Left colon (tissue), 2 donors: ENCODE results near the gene CACNB2. TPM values are rescaled to one million over a fixed set of nuclear protein-coding genes. Genes with fewer than 3 reads are reported as not detected.

Experiments
- ATAC-seq: fragments of 200-7000 bp; cut with Tn5 transposase; one replicate; pipeline ENCODE4 v1.9.1; 2020; ENCODE audit warnings: mild to moderate bottlenecking, moderate library complexity
- DNase-seq, 2 donors: peaks; one replicate each; pipeline ENCODE4 v3.0.0-alpha.2; 2020
- intact Hi-C, 2 donors: fragments of 100-400 bp; cut with DNase I in 1 of 2; cut with micrococcal nuclease in 1 of 2; formaldehyde crosslinking; loops; one replicate each; pipeline versions ENCODE4 v1.11.2 to v1.14.0; 2022; cut with DNase I, micrococcal nuclease
- total RNA-seq, 2 donors: library from RNA; stranded (reverse); fragmentation: NEBNext Ultra II Directional; extraction: Animal tissue kit (Norgen Biotek cat#: 25700); gene quantifications; one replicate each; pipeline ENCODE4 v1.2.1, GENCODE V29; 2021
- donor health status: DM: no; HTN: no; CAD: no.
- donor health status: DM: yes; HTN: yes; CAD: no.

Gene CACNB2
- total RNA-seq, 2 donors from 2014 or later, result 13.3 to 17.9 TPM

DNA sequence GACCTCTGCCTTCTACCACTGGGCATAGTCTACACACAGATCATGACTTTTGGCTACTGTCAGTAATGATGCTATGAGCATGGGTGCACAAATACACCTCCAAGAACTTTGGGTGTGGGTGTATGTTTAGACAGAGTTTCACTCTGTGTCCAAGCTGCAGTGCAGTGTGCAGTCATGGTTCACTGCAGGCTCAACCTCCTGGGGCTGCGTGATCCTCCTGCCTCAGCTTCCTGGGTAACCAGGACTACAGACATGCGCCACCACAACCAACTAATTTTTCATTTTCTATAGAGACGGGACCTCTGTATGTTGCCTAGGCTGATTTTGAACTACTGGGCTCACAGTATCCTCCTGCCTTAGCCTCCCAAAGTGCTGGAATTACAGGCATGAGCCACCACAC, 316.8 kb downstream of the CACNB2 start:
- DNase-seq, result no peak
- intact Hi-C loops, result no loop called here
- ATAC-seq, result no peak

DNA sequence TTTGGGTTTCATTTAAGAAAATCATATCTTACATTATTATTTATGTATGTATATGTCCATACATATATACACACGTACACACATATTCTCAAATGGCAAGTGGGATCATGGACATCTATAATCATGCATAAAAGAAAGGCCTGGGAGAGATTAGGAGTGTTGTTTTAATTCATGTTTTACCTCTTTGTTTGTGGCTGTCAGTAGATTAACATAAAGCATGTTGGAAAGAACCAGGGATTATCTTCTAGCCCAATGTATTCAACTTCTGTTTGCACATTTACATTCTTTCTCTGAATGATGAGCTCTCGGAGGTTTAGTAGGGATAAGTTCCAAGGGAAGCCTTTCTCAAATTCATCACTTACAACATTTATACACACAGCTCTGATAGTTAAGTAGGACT, 319.8 kb downstream of the CACNB2 start:
- intact Hi-C loops, result no loop called here
- no peak for DNase-seq
- no peak for ATAC-seq

DNA sequence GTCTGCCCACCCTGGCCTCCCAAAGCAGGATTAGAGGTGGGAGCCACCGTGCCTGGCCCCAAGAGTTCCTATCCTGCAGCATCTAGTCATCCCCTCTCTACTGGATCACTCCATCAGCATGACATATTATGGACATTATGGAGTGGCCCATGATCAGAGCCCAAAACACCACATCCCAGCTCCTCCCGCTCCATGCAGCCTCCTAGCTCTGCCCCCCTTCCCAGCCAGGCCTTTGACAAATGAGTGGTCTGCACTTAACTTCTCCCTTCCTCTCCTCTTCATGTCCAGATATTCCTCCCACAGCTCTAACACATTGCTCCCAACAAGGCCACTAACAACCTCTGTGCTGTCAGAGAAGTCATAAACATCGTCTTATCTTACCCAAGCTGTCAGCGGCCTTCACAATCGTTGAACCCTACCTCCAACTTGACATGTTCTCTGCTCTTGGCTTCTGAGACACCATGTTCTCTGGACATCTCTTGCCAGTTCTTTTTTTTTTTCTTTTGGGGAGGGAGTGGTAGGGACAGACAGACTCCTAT, 323.5 kb downstream of the CACNB2 start:
- DNase-seq (no peak), ATAC-seq (no peak)
- intact Hi-C loops, result no loop called here

DNA sequence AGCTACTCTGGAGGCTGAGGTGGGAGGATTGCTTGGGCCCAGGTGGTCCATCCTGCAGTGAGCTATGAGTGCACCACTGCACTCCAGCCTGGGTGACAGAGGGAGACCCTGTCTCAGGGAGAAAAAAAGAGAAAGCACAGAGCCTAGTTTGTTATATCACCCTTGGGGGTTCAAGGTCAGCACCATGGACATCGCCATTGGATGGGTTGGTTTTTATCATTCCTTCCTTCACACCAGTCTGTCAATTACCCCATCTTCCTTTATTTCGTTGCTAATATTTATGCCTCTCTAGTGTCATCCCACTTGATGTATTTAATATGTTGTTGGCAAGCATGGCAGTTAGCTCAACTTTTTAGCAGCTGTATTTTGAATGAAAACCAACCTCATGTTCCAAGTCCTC, 328.9 kb downstream of the CACNB2 start:
- DNase-seq (no peak), ATAC-seq (no peak)
- intact Hi-C loops, result no loop called here

DNA sequence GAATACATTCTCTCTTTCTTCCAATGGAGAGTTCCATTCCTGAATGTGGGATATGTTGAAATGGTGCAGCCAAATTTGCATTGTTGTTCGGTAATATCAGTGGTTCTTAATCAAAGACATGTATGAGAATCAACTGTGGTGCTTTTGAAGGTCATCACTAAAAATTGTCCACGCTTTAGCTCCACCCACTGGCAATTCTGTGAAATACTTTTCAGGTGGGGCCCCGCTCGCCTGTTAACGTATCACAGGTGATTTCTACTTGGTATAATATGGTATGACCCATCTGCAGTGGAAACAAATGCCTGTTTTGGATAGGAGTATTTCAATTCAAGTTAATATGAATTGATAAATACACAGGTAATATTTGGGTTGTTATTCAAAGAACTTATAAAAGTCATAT, 332.8 kb downstream of the CACNB2 start:
- ATAC-seq, result no peak
- DNase-seq, result no peak
- intact Hi-C loops, result no loop called here

DNA sequence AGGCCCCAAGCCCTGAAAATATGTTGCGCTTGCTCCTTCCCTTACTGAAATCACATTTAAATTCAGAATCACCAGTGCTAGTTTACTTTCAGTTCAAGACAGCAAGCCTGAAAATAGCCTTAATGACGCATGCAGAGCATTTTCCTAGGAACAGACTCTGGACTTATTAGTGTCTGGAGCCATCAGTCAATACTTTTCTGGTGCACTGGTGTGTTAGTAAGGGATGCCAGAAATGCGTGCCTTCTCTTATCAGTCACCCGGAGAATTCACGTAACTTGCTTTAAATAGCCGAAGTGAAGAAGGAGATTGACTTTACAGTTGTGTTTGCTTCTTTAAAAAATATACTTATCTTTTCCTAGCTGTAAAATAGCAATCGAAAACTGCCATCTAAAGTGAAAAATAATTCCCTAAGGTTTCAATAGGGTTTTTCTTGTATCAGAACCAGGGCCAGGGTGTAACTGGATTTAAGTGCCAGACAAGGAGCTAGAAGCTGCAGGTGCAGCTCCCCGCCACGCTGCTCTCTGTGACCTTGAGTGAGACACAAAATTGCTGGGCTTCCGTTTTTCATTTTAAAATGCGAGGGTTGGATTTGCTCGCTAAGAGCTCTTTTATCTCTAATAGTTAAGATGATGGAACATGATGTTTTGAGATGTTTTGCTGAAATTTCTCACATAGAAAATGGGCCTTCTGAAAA, 333.3 kb downstream of the CACNB2 start:
- DNase-seq, result no peak
- ATAC-seq, result no peak
- intact Hi-C loops, result no loop called here

DNA sequence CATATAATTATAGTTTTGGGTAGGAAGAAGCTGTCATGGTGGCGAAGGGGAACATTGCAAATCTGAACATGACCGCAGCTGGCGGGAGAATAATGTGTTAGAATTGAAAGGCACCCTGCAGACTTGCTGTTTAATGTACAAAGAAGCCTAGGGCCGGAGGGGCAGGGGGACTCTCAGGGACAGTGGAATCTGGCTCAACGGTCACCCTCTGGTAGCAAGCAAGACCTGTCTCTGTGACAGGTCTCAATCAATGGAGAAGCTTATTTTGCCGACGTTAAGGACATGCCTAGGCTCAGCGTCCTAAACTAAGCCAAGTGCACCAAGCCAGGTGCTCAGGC, 333.9 kb downstream of the CACNB2 start:
- intact Hi-C loops, result no loop called here

DNA sequence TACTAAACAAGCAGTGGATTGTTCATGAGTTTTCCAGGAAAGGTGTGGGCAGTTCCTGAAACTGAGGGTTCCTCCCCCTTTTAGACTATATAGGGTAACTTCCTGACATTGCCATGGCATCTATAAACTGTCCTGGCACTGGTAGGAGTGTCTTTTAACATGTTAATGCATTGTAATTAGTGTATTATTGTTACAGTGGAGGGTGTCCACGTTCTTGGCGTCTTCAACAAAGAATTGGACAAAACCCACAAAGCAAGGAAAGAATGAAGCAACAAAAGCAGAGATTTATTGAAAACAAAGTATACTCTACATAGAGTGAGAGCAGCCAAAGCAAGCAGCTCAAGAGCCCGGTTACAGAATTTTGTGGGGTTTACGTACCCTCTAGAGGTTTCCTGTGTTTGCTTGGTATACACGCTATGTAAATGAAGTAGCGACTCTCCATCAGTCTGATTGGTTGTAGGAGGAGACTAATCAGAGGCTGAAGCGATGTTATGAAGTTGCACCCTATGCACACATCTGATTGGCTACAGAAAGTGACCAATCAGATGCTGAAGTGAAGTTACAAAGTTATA, 335.9 kb downstream of the CACNB2 start:
- intact Hi-C loops, result no loop called here
- ATAC-seq (no peak), DNase-seq (no peak)

More for the DNA sequence above, 333.9 kb downstream of the CACNB2 start:
- ATAC-seq, result no peak
- DNase-seq, result no peak

DNA sequence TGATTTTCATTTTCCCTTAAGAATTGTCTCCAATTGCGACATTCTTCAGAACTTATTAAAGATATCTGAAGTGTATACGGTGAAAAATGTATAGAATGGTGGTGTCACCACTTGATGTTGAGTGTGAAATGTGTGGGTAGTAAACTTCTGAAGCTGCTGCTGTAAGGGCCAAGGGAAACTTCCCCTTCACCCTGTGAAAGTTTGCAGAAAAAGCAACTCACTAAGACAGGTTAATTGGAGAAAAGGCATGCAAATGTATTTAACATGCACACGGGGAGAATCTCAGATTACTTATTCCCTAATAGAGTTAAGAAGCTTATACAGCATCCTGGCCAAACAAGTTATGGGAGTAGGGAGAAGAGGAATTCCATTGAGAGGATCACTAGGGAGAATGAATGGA, 338.1 kb downstream of the CACNB2 start:
- intact Hi-C loops, result no loop called here
- no peak for ATAC-seq
- DNase-seq, result no peak

DNA sequence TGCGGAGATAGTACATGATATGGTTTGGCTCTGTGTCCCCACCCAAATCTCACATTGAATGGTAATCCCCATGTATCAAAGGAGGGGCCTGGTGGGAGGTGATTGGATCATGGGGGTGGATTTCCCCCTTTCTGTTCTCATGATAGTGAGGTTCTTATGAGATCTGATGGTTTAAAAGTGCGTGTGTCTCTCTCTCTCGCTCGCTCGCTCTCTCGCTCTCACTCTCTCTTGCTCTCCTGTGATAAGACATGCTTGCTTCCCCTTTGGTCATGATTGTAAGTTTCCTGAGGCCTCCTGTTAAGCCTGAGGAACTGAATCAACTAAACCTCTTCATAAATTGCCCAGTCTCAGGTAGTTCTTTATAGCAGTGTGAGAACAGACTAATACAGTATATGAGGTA, 339.3 kb downstream of the CACNB2 start:
- no peak for ATAC-seq
- intact Hi-C loops, result no loop called here
- no peak for DNase-seq

DNA sequence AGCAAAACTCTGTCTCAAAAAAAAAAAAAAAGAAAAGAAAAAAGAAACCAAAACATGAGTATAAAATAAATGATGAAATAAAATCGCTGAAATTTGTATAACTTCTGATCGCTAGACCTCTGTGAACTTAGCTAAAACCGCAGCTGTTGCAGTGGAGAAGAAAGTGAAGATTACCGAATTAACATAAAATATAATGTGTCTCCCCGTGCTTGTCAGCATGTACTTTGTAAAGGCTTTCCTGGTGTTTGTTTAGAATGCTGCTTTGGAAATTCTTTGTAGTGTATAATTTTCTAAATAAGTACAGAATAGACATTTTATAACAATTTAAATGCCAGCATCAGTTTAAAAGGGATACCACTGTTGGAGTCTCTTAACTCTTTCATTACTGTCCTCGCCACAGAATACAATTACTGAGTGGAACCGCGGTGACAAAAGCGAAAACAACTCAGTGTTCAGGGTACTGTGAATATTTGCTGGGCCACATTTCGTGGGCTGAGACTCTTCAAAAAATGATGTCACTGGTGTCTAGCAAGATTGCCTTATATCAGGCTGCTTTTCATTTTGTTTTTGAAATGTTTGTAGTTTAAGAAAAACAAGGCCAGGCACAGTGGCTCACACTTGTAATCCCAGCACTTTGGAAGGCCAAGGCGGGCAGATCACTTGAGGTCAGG, 343.4 kb downstream of the CACNB2 start:
- ATAC-seq, result no peak
- intact Hi-C loops, result no loop called here

DNA sequence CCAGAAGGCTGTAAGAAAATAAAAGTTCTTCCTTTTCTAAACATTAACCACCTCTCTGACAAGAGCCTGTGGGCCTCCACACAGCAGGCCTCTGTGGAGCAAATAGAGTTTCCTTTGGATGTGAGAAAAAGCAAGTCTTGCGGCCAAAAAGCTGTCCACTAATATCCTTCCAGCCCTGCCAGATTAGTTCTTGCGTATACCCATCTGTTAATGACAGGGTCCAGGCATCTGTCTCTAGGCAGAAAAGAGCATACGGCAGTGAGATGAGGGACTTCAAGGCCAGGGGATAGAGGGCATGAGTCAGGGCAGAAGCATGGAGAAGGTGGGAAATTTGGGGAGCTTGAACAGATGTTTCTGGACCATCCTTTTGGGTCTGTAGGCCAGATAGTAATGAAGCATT, 346.2 kb downstream of the CACNB2 start:
- intact Hi-C loops, result no loop called here
- no peak for DNase-seq
- ATAC-seq, result no peak

More for the DNA sequence above, 343.4 kb downstream of the CACNB2 start:
- no peak for DNase-seq

DNA sequence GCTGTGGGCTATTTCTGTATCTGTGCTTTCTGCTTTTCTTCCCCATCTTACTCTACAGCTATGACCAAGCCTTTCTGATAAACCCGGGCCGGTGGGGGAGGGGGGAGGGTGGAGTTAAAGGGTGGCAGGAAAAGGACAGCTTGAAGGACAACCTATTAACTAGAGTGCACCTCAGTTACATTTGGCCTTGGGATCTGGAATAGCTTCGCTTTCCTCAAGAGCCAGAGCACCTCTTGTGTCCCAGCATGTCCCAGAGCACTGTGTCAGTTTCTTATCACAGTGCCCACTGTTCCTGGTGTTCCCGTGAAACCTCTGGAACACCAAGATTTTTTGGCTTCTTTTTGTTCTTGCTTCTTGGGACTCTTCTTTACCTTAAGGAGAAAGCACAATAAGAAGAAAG, 350.5 kb downstream of the CACNB2 start:
- DNase-seq, result no peak
- intact Hi-C loops, result no loop called here
- no peak for ATAC-seq

DNA sequence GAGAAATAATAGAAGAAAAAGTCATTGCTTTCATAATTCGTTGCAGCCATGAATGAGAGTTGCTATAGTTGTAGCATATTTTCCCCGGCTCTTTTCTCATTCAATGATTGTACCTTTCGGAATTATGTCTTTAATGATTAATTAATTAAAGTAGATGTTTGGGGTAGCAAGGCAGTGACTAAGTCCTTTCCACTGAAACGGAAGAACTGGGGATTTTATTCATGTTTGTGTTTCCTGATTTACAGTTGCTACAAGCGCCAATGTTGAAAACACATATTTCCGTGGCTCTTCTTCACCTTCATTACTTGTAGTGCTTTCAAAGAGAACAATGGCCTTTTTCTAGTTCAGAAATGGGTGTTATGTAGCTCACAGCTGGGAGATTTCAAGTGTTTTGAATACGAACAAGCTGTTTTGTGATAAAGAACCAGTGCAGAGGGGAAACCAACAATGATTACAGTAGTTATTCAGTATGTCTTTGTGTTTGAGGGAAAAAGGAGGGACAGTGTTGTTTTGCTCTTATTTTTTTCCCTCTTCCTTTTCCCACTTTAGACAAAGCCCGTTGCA, 357.7 kb downstream of the CACNB2 start:
- ATAC-seq (no peak), DNase-seq (no peak)
- intact Hi-C loops, result no loop called here

DNA sequence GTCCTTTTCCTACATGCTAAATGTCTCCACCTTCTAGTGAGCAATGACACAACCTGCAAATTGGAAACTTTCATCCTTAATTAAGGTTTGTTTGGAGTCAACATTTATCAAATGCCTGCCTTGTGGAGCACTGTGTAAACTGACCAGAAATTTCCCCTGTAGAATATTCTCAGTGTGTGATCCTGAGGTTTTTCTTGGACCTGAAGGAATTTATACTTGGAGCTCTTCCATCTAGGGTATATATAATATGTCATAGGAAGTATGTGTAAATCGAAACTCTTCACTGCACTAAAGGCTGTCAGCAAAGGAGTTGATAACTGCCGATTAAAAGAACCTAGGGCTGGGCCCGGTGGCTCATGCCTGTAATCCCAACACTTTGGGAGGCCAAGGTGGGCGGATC, 358.8 kb downstream of the CACNB2 start:
- DNase-seq (no peak), ATAC-seq (no peak)
- intact Hi-C loops, result no loop called here

DNA sequence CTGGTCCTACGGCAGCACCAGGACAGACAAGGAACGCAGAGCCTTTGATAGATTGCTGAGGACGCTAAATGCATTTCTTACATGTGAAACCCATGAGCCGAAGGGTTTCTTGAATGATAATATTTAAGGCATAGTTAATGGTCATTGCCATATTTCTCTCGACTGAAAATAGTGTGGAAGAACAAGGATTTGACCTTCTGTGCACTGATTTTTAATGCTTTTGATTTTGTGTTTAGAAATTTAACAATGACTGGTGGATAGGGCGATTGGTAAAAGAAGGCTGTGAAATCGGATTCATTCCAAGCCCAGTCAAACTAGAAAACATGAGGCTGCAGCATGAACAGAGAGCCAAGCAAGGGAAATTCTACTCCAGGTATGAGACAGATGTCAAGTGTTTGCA, 360.4 kb downstream of the CACNB2 start:
- ATAC-seq (no peak), DNase-seq (no peak)
- intact Hi-C loops, result no loop called here

DNA sequence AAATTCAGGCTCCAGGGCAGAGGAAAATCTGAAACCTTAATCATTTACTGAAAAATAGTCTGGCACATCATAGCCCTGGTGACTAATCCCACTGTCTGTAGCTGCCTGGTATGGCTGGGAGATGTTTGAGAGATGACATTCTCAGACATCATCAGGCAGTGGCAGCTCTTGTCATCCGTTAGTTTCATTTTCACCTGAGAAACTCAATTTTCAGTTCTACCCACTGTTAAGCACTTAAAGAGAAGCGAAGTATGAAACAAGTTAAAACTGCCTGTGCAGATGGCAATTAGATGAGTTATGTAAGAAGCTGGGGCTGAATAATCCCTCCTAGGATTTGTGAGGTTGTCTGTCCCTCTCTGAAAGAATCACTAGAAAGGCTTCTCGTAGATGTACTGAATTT, 361.0 kb downstream of the CACNB2 start:
- DNase-seq (no peak), ATAC-seq (no peak)
- intact Hi-C loops, result no loop called here

DNA sequence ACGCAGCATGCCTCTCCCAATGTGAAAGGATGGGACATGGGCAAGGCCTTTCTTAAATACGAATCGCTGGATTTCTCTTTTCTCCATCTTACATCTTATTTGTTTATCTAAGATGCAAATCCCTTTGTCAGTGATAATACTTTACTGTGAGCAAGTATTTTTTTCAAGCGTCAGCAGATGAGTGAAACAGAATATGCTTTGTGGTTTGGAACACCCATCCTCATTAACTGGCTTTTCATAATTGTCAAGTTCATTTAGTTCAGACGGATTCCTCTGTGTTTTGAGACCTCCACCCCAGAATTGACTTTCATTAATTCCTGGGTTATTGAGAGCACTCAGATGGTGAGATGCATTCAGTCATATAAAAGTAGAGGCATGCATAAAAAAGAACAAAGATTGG, 361.4 kb downstream of the CACNB2 start:
- no peak for DNase-seq
- intact Hi-C loops, result no loop called here
- no peak for ATAC-seq

DNA sequence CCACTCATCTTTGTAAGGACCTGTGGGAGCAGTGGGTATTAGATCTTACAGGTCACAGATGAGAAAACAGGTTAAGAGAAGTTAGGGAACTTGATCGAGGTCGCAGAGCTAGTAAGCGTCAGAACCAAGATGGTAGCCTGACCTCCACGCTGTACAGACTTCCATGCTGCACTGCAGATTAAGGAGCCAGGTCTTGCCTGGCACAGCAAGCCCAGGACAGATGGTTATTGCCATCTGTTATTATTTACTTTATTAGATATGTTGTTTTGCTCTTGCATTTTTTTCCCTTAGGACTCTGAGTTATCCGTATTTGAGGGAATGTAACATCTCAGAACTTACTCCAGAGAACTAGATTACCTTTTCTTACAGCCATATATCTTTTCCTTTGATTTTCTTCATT, 363.9 kb downstream of the CACNB2 start:
- DNase-seq (no peak), ATAC-seq (no peak)
- intact Hi-C loops, result no loop called here

DNA sequence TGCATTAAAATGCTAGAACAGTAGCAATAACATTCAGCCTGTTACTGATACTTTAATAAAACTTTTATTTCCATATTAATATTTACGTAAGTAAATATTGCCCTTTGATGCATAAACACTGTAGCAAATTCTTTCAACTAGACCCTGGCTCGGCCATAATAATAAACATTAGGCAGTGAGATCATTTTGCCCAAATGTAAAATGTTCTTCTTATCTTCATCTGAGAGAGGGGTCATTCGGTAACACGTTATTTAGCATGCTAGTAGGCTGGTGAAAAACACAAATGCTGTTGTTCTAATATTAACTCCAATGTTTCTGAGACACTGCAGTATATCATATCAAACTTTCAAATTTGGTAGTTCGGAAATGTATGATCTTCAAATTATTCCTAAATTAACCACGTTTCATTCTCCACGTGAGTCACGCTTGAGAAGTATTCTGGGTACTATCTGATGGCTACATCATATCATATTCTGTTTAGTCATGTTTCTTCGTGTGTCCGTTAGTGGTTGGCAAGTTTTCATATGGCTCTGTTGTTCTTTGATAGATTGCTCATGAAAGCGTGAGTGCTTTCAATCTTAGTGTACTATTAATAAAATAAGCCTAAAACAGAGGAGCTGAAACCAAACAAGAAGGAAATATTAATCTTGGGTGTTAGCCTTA, 365.4 kb downstream of the CACNB2 start:
- DNase-seq (no peak), ATAC-seq (no peak)
- intact Hi-C loops, result no loop called here
